K562 (cell line): Measurements from ENCODE around the gene PTPRC.

ENCODE experiments used
- POLR2G ChIP-seq: fragments of 200-400 bp; formaldehyde crosslinking; IDR thresholded peaks from 2 replicates; pipeline ENCODE4 v1.6.1; 2017; ENCODE audit warnings: low read depth, mild to moderate bottlenecking, antibody characterized with exemption, low read length, moderate library complexity
- SMAD4 ChIP-seq: fragments of 250-450 bp; sonication (Bioruptor Pico); conservative IDR thresholded peaks from 2 replicates; pipeline ENCODE4 v1.8.0; 2021; ENCODE audit warnings: inconsistent platforms, mild to moderate bottlenecking, moderate library complexity
- ZNF274 ChIP-seq: IDR thresholded peaks from 2 replicates; pipeline ENCODE4 v1.6.1; 2011; ENCODE audit warnings: low read depth, mild to moderate bottlenecking, low read length, moderate library complexity, borderline replicate concordance

DNA sequence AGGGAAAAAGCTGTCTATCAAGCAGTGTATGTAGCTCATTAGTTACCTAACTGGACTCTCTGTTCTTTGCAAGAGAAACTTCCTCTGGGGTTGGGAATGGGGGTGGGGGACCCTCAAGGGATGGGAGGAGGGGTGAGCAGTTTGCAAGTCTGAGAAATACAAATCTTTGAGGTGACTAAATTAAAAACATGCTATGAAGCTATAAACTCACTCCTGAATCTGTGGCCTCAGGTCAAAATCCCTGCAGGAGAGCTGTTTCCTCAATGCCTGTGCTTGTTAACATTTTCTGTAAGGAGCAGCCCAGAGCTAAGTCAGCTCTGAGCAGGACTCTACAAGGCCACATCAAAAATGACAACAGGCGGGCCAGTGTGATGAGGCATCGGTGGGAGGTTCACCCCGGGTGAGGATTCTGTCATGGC is 32.8 kb upstream of the PTPRC start:
- TF ChIP-seq ZNF274 (no peak), SMAD4 (CRISPR knock-in tag) (no peak), POLR2G (no peak)
